GM19328 (cell line): ENCODE results near the gene GRM5.
"Not testable (repeated sequence)": the region's sequence is repeated elsewhere in the genome, so short reads cannot be mapped to it uniquely, and the experiment has no call there.

Experiments
- ATAC-seq: cut with Tn5 transposase; IDR thresholded peaks from one replicate; pipeline ENCODE4 v1.9.1; 2021; ENCODE audit warnings: mild to moderate bottlenecking, moderate library complexity; ENCODE audit not compliant: unreplicated experiment

Gene GRM5

GRCh38 chr11:88978992-88979391 lies 86.8 kb downstream of the GRM5 start:
- ATAC-seq: not testable (repeated sequence)

- ATAC-seq: not testable (repeated sequence)
Measured at GRCh38 chr11:88975441-88975840, 90.3 kb downstream of the GRM5 start.

GRCh38 chr11:88972210-88972609 lies 93.6 kb downstream of the GRM5 start:
- ATAC-seq: no peak

GRCh38 chr11:88961621-88962020 lies 104.2 kb downstream of the GRM5 start:
- not testable (repeated sequence) for ATAC-seq

- ATAC-seq: not testable (repeated sequence)
Measured at GRCh38 chr11:88959857-88960256, 105.9 kb downstream of the GRM5 start.

GRCh38 chr11:88950975-88951374 lies 114.8 kb downstream of the GRM5 start:
- no peak for ATAC-seq

GRCh38 chr11:88948908-88949307 lies 116.9 kb downstream of the GRM5 start:
- not testable (repeated sequence) for ATAC-seq

GRCh38 chr11:88947843-88948572 lies 117.8 kb downstream of the GRM5 start:
- ATAC-seq: not testable (repeated sequence)

- not testable (repeated sequence) for ATAC-seq
Measured at GRCh38 chr11:88929665-88930064, 136.1 kb downstream of the GRM5 start.

- ATAC-seq: not testable (repeated sequence)
Measured at GRCh38 chr11:88917065-88917464, 148.7 kb downstream of the GRM5 start.

- no peak for ATAC-seq
Measured at GRCh38 chr11:88909500-88909899, 156.3 kb downstream of the GRM5 start.

- ATAC-seq: not testable (repeated sequence)
Measured at GRCh38 chr11:88901436-88901835, 164.3 kb downstream of the GRM5 start.

GRCh38 chr11:88888855-88889254 lies 176.9 kb downstream of the GRM5 start:
- not testable (repeated sequence) for ATAC-seq

GRCh38 chr11:88886796-88887195 lies 179.0 kb downstream of the GRM5 start:
- ATAC-seq: no peak

GRCh38 chr11:88882800-88883199 lies 183.0 kb downstream of the GRM5 start:
- ATAC-seq: not testable (repeated sequence)

- no peak for ATAC-seq
Measured at GRCh38 chr11:88861618-88862017, 204.2 kb downstream of the GRM5 start.

- ATAC-seq: not testable (repeated sequence)
Measured at GRCh38 chr11:88860431-88860830, 205.4 kb downstream of the GRM5 start.

- not testable (repeated sequence) for ATAC-seq
Measured at GRCh38 chr11:88853963-88854362, 211.8 kb downstream of the GRM5 start.

- ATAC-seq: not testable (repeated sequence)
Measured at GRCh38 chr11:88851547-88851946, 214.2 kb downstream of the GRM5 start.

GRCh38 chr11:88849773-88850172 lies 216.0 kb downstream of the GRM5 start:
- ATAC-seq: not testable (repeated sequence)

GRCh38 chr11:88849368-88849767 lies 216.4 kb downstream of the GRM5 start:
- no peak for ATAC-seq

- ATAC-seq: not testable (repeated sequence)
Measured at GRCh38 chr11:88846266-88846665, 219.5 kb downstream of the GRM5 start.

GRCh38 chr11:88844941-88845340 lies 220.8 kb downstream of the GRM5 start:
- ATAC-seq: not testable (repeated sequence)
